HG03097 (cell line): ENCODE results near the gene XCL1.

ENCODE experiments used
- ATAC-seq: cut with Tn5 transposase; IDR thresholded peaks from one replicate; pipeline ENCODE4 v1.9.1; 2021; ENCODE audit not compliant: unreplicated experiment, low FRiP score

Gene XCL1

DNA sequence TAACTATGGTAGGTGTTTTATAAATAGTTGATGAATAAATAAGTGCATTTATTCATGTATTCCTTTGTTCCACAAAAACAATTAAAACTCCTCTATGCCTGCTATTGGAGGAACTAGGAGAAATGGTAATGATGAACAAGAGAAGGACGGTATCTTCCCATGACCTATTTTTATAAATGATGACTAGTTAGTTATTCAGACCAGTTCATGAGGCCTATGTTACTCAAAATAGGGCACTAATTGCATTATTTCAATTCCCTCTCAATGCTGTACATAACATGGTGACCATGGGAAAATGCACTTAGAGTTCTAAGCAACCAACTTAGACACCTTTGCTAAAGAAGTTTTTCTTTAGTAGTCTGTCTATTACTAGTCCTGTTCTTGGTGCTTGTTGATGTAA, 53.1 kb downstream of the XCL1 start:
- no peak for ATAC-seq
